ENCODE results near the gene MAMLD1. TPM values are rescaled to one million over a fixed set of nuclear protein-coding genes. Genes with fewer than 3 reads are reported as not detected.

The MAMLD1 gene
- total RNA-seq, 4 donors from 2014 or later: 0.20 to 1.2 (median 0.95) TPM; not detected in 1

DNA sequence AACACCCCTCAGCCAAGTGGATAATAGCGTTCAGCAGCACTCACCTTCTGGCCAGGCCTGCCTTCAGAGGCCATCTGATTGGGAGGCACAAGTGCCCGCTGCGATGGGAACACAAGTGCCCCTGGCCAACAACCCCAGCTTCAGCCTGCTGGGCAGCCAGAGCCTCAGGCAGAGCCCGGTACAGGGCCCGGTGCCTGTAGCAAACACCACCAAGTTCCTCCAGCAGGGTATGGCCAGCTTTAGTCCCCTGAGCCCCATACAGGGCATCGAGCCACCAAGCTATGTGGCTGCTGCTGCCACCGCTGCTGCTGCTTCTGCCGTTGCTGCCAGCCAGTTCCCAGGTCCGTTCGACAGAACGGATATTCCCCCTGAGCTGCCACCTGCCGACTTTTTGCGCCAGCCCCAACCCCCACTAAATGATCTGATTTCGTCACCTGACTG is 149.4 kb downstream of the MAMLD1 start:
- DNase-seq: no peak
- Histone ChIP-seq H3K36me3 (no peaks in the 10 kb centered on the region), H3K4me1 (peaks cover 0 to 5% (median 0%) of the 10 kb centered on the region in 4 donors), H3K27ac (no peak overlapping the region), H3K4me3 (no peak overlapping the region), H3K9me3 (no peaks in the 10 kb centered on the region), H3K27me3 (no peaks in the 10 kb centered on the region)
- in situ Hi-C loops (cut with MboI; ENCODE audit: low pct_ligation_motif_present in 1 of 4, low pct_unique_long_range_greater_than_20kb in 1 of 4, low sequenced_read_pairs in 3 of 4): no loop called here
- intact Hi-C loops (cut with DNase I; ENCODE audit: low total_unique reads): no loop called here
- TF ChIP-seq EP300 (IDR thresholded peaks at IDR 0.05; ENCODE audit: low read depth) (no peak), POLR2A (IDR thresholded peaks at IDR 0.05) (no peak), POLR2AphosphoS5 (IDR thresholded peaks at IDR 0.05) (no peak)
- TF ChIP-seq, protein P1, sequence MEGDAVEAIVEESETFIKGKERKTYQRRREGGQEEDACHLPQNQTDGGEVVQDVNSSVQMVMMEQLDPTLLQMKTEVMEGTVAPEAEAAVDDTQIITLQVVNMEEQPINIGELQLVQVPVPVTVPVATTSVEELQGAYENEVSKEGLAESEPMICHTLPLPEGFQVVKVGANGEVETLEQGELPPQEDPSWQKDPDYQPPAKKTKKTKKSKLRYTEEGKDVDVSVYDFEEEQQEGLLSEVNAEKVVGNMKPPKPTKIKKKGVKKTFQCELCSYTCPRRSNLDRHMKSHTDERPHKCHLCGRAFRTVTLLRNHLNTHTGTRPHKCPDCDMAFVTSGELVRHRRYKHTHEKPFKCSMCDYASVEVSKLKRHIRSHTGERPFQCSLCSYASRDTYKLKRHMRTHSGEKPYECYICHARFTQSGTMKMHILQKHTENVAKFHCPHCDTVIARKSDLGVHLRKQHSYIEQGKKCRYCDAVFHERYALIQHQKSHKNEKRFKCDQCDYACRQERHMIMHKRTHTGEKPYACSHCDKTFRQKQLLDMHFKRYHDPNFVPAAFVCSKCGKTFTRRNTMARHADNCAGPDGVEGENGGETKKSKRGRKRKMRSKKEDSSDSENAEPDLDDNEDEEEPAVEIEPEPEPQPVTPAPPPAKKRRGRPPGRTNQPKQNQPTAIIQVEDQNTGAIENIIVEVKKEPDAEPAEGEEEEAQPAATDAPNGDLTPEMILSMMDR (IDR thresholded peaks at IDR 0.05): no peak
- 95% methylated on average over 13 of the region's 14 CpGs; no CpG with 5 or more reads in 1 of the 2 donors for WGBS, 2 donors (ENCODE audit: low coverage in 1 of 2)

- in situ Hi-C loops (cut with MboI; ENCODE audit: low pct_ligation_motif_present in 1 of 4, low pct_unique_long_range_greater_than_20kb in 1 of 4, low sequenced_read_pairs in 3 of 4): no loop called here
- 63 to 90% methylated on average over 2 to 9 of the region's 9 CpGs for WGBS, 2 donors (ENCODE audit: low coverage in 1 of 2)
Observed at GRCh38 chrX:150513544-150513943, 150.4 kb downstream of the MAMLD1 start.

GRCh38 chrX:150514462-150514861 is 151.3 kb downstream of the MAMLD1 start:
- no peak overlapping the region for H3K4me3 ChIP-seq
- H3K36me3 ChIP-seq: no peaks in the 10 kb centered on the region
- H3K27me3 ChIP-seq: no peaks in the 10 kb centered on the region
- intact Hi-C loops (cut with DNase I; ENCODE audit: low total_unique reads) (no loop called here), in situ Hi-C loops (cut with MboI; ENCODE audit: low pct_ligation_motif_present in 1 of 4, low pct_unique_long_range_greater_than_20kb in 1 of 4, low sequenced_read_pairs in 3 of 4) (no loop called here)
- H3K9me3 ChIP-seq: no peaks in the 10 kb centered on the region
- no peaks in the 10 kb centered on the region for H3K4me1 ChIP-seq
- TF ChIP-seq, protein P1 (IDR thresholded peaks at IDR 0.05): no peak
- TF ChIP-seq POLR2AphosphoS5 (IDR thresholded peaks at IDR 0.05): no peak
- no peak for TF ChIP-seq EP300 (IDR thresholded peaks at IDR 0.05; ENCODE audit: low read depth)
- no peak for TF ChIP-seq POLR2A (IDR thresholded peaks at IDR 0.05)
- DNase-seq: no peak
- no peak overlapping the region for H3K27ac ChIP-seq
- WGBS, 2 donors (ENCODE audit: low coverage in 1 of 2): 98% methylated on average over 4 of the region's 4 CpGs; no CpG with 5 or more reads in 1 of the 2 donors

More at GRCh38 chrX:150513544-150513943, 150.4 kb downstream of the MAMLD1 start:
- H3K27me3 ChIP-seq: no peaks in the 10 kb centered on the region
- intact Hi-C loops (cut with DNase I; ENCODE audit: low total_unique reads): no loop called here
- no peaks in the 10 kb centered on the region for H3K36me3 ChIP-seq
- no peak overlapping the region for H3K4me3 ChIP-seq
- DNase-seq: no peak
- no peaks in the 10 kb centered on the region for H3K4me1 ChIP-seq
- no peaks in the 10 kb centered on the region for H3K9me3 ChIP-seq
- no peak overlapping the region for H3K27ac ChIP-seq
- TF ChIP-seq, protein P1 (IDR thresholded peaks at IDR 0.05): no peak
- TF ChIP-seq POLR2AphosphoS5 (IDR thresholded peaks at IDR 0.05) (no peak), POLR2A (IDR thresholded peaks at IDR 0.05) (no peak), EP300 (IDR thresholded peaks at IDR 0.05; ENCODE audit: low read depth) (no peak)

DNA sequence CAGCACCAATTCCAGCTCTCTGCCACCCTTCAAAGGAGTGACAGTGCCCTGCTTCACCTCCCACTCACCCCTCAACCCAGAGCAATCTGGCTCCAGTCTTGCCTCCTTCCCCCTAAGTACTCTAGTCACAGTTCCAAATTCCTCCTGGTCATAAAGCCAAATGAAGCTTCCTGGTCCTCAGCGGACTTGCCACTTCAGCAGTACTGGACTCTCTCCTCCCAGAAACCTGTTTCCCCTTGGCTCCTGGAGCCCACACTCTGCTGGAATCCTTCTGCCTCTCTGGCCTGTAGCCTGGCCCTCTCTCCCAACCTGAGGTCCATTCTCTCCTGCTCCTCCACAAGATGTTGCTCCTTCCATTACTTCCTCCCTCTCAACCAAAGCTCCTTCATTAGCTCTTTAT is 152.7 kb downstream of the MAMLD1 start:
- in situ Hi-C loops (cut with MboI; ENCODE audit: low pct_ligation_motif_present in 1 of 4, low pct_unique_long_range_greater_than_20kb in 1 of 4, low sequenced_read_pairs in 3 of 4) (no loop called here), intact Hi-C loops (cut with DNase I; ENCODE audit: low total_unique reads) (no loop called here)
- no peak for DNase-seq
- Histone ChIP-seq H3K27me3 (no peaks in the 10 kb centered on the region), H3K27ac (no peak overlapping the region), H3K4me1 (no peaks in the 10 kb centered on the region), H3K9me3 (no peaks in the 10 kb centered on the region), H3K4me3 (no peak overlapping the region), H3K36me3 (no peaks in the 10 kb centered on the region)
- TF ChIP-seq, protein P1 (IDR thresholded peaks at IDR 0.05): no peak
- TF ChIP-seq EP300 (IDR thresholded peaks at IDR 0.05; ENCODE audit: low read depth) (no peak), POLR2A (IDR thresholded peaks at IDR 0.05) (no peak), POLR2AphosphoS5 (IDR thresholded peaks at IDR 0.05) (no peak)
- 20 to 58% methylated on average over 1 of the region's 1 CpG for WGBS, 2 donors (ENCODE audit: low coverage in 1 of 2)

All from transverse colon (tissue), 4 donors.